OCI-LY1 (cell line): ENCODE measurements around the gene GOLPH3L.

Source experiments
- H2AFZ ChIP-seq: fragments of 200-600 bp; sonication (generic), shearing (Covaris generic); 2 replicates; pipeline ENCODE4 v1.6.0; 2014; ENCODE audit warnings: antibody characterized with exemption, mild to moderate bottlenecking, low read length
- H3F3A ChIP-seq: fragments of 200-600 bp; sonication (generic), shearing (Covaris generic); 2 replicates; pipeline ENCODE4 v1.6.0; 2014; ENCODE audit warnings: mild to moderate bottlenecking, antibody characterized with exemption, low read length, moderate library complexity; ENCODE audit not compliant: insufficient read depth
- H3K27ac ChIP-seq: fragments of 200-600 bp; sonication (generic); 2 replicates; pipeline ENCODE4 v1.5.1; 2014; ENCODE audit warnings: low read length, mixed run types, mild to moderate bottlenecking, low read depth; ENCODE audit not compliant: poor library complexity, severe bottlenecking
- H3K27me3 ChIP-seq: fragments of 200-600 bp; sonication (generic); 2 replicates; pipeline ENCODE4 v1.6.0; 2014; ENCODE audit warnings: antibody characterized with exemption, mild to moderate bottlenecking, low read length, moderate library complexity; ENCODE audit not compliant: insufficient read depth
- H3K36me3 ChIP-seq: fragments of 200-600 bp; sonication (generic); 2 replicates; pipeline ENCODE4 v1.6.1; 2014; ENCODE audit warnings: mild to moderate bottlenecking, antibody characterized with exemption, low read length, moderate library complexity, mixed read lengths; ENCODE audit not compliant: insufficient read depth
- H3K4me1 ChIP-seq: fragments of 200-600 bp; sonication (generic); 2 replicates; pipeline ENCODE4 v1.5.1; 2014; ENCODE audit warnings: mild to moderate bottlenecking, low read length, moderate library complexity; ENCODE audit not compliant: insufficient read depth, severe bottlenecking
- H3K4me2 ChIP-seq: fragments of 200-600 bp; sonication (generic), shearing (Covaris generic); 2 replicates; pipeline ENCODE4 v1.6.1; 2014; ENCODE audit warnings: low read length
- H3K4me3 ChIP-seq: fragments of 200-600 bp; sonication (generic); 2 replicates; pipeline ENCODE4 v1.5.1; 2014; ENCODE audit warnings: low read length, low read depth, mild to moderate bottlenecking, mixed read lengths; ENCODE audit not compliant: poor library complexity, severe bottlenecking
- H3K79me2 ChIP-seq: fragments of 200-600 bp; shearing (Covaris generic); 2 replicates; pipeline ENCODE4 v1.6.1; 2016; ENCODE audit warnings: mixed run types, low read length, mixed read lengths; ENCODE audit not compliant: insufficient read depth
- H3K9ac ChIP-seq: fragments of 200-600 bp; sonication (generic), shearing (Covaris generic); 2 replicates; pipeline ENCODE4 v1.6.1; 2014; ENCODE audit warnings: mild to moderate bottlenecking, low read length, mixed read lengths
- H3K9me2 ChIP-seq: fragments of 200-600 bp; sonication (generic), shearing (Covaris generic); 2 replicates; pipeline ENCODE4 v1.6.1; 2014; ENCODE audit warnings: low read depth, mild to moderate bottlenecking, low read length, mixed read lengths
- H3K9me3 ChIP-seq: fragments of 200-600 bp; shearing (Covaris generic); 2 replicates; pipeline ENCODE4 v1.6.1; 2014; ENCODE audit warnings: low read length, mixed read lengths
- H4K20me1 ChIP-seq: fragments of 200-600 bp; sonication (generic), shearing (Covaris generic); 2 replicates; pipeline ENCODE4 v1.6.0; 2016; ENCODE audit warnings: mild to moderate bottlenecking, low read length; ENCODE audit not compliant: insufficient read depth
- CTCF ChIP-seq: fragments of 200-600 bp; sonication (generic), shearing (Covaris generic); IDR thresholded peaks from 2 replicates; pipeline ENCODE4 v1.5.1; 2017; ENCODE audit warnings: mild to moderate bottlenecking, antibody characterized with exemption, low read length, moderate library complexity, mixed read lengths
- EZH2 ChIP-seq: fragments of 200-600 bp; sonication (generic), shearing (Covaris generic); IDR thresholded peaks from 2 replicates; pipeline ENCODE4 v1.8.0; 2017; ENCODE audit warnings: borderline replicate concordance, mixed run types, mild to moderate bottlenecking, antibody characterized with exemption, low read length, moderate library complexity, mixed read lengths

The GOLPH3L gene

GRCh38 chr1:150696995-150697927 is at the start of gene GOLPH3L:
TSS of gene GOLPH3L (minus strand) at chr1:150697154. CDS start at chr1:150694838, 2,316 bp downstream.
- no peaks in the 10 kb centered on the region for H3F3A ChIP-seq
- H3K36me3 ChIP-seq, result peaks cover 29% of the 10 kb centered on the region
- peak within 1 kb of the TSS; percentile 77 for H2AFZ ChIP-seq
- H3K27ac ChIP-seq, result peak within 1 kb of the TSS; percentile 30
- no peaks in the 10 kb centered on the region for H3K9me2 ChIP-seq
- TF ChIP-seq EZH2 (no peak), CTCF (no peak)
- H3K4me2 ChIP-seq, result peak within 1 kb of the TSS; percentile 86
- no peaks in the 10 kb centered on the region for H4K20me1 ChIP-seq
- peaks cover 24% of the 10 kb centered on the region for H3K4me1 ChIP-seq
- H3K4me3 ChIP-seq, result peak within 1 kb of the TSS; percentile 77
- no peaks in the 10 kb centered on the region for H3K9me3 ChIP-seq
- peaks cover 10% of the 10 kb centered on the region for H3K79me2 ChIP-seq
- H3K27me3 ChIP-seq, result no peaks in the 10 kb centered on the region
- H3K9ac ChIP-seq, result peak within 1 kb of the TSS; percentile 67

- Histone ChIP-seq H3K36me3 (peaks cover 32% of the 10 kb centered on the region; the same call in 1 of the 2 replicates), H3K4me1 (no peaks in the 10 kb centered on the region), H3K27me3 (no peaks in the 10 kb centered on the region), H3K4me2 (no peak overlapping the region), H3K9me2 (no peaks in the 10 kb centered on the region), H4K20me1 (no peaks in the 10 kb centered on the region), H3F3A (0 out of 2 replicates have a peak, but pooled peaks cover 4% of the 10 kb centered on the region), H3K9me3 (no peaks in the 10 kb centered on the region), H3K79me2 (no peaks in the 10 kb centered on the region), H3K27ac (no peak overlapping the region), H2AFZ (no peak overlapping the region), H3K9ac (no peak overlapping the region), H3K4me3 (no peak overlapping the region)
- TF ChIP-seq CTCF (no peak), EZH2 (no peak)
These were observed 33.3 kb upstream of the GOLPH3L start for GRCh38 chr1:150730130-150730721.

- H2AFZ ChIP-seq, result no peak overlapping the region
These were observed 27.4 kb upstream of the GOLPH3L start for GRCh38 chr1:150724336-150724735.

More at GRCh38 chr1:150724336-150724735, 27.4 kb upstream of the GOLPH3L start:
- Histone ChIP-seq H3K79me2 (no peaks in the 10 kb centered on the region), H4K20me1 (no peaks in the 10 kb centered on the region), H3K27me3 (no peaks in the 10 kb centered on the region), H3K36me3 (no peaks in the 10 kb centered on the region), H3K4me1 (no peaks in the 10 kb centered on the region), H3K27ac (no peak overlapping the region), H3K9ac (no peak overlapping the region), H3K4me2 (no peak overlapping the region), H3F3A (no peaks in the 10 kb centered on the region), H3K9me2 (no peaks in the 10 kb centered on the region), H3K9me3 (no peaks in the 10 kb centered on the region), H3K4me3 (no peak overlapping the region)
- TF ChIP-seq EZH2 (no peak), CTCF (no peak)
